ENCODE results near the gene MICB.

GRCh38 chr6:31493875-31494694 is 3.9 kb upstream of the MICB start:
- TF ChIP-seq POLR2A (IDR thresholded peaks at IDR 0.05; ENCODE audit: low read depth, low read length) (no peak), POLR2AphosphoS5 (IDR thresholded peaks at IDR 0.05; ENCODE audit: low read depth, low read length) (no peak)

Measured in GM12892 (cell line).